Measurements from ENCODE around the gene CRYGA. TPM values are rescaled to one million over a fixed set of nuclear protein-coding genes. Genes with fewer than 3 reads are reported as not detected.

The CRYGA gene, protein sequence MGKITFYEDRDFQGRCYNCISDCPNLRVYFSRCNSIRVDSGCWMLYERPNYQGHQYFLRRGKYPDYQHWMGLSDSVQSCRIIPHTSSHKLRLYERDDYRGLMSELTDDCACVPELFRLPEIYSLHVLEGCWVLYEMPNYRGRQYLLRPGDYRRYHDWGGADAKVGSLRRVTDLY
- total RNA-seq: not detected

DNA sequence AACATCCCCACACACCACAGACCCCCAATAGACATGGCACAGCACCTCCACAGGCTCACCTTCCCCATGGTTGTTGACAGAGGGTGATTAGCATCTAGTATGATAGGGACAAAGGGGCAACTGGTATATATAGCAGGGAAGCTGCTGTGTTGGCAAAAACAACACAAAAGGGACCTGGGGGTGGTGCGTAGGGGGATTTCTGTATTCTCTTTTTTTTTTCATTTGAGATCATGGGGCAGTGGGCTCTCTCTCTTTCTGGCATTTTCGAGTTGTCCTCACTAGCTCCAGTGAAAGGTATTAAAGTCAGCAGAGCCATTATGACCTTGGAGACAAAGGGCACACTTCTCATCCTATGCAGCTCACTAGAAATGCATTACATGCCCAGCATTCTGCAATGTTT, at the start of gene CRYGA:
CRYGA (minus strand) TSS at position 101 of the 400 bp plus-strand sequence; CDS start at position 68, 33 bp downstream.
- Histone ChIP-seq H3K9ac (ENCODE audit: low read depth in 1 of 3, low read length in 3 of 3) (no peak within 1 kb of the TSS), H3K36me3 (ENCODE audit: control insufficient read depth in 3 of 3, insufficient read depth in 3 of 3, low read length in 3 of 3) (no peaks in the 10 kb centered on the region), H3K9me3 (ENCODE audit: control insufficient read depth in 3 of 3, low read length in 3 of 3) (no peaks in the 10 kb centered on the region), H3K27me3 (ENCODE audit: control insufficient read depth in 3 of 3, insufficient read depth in 3 of 3, low read length in 3 of 3) (peaks cover 0 to 9% (median 5%) of the 10 kb centered on the region in 3 donors), H3K4me3 (ENCODE audit: low read length in 3 of 3) (no peak within 1 kb of the TSS), H3K4me1 (ENCODE audit: control insufficient read depth in 3 of 3, insufficient read depth in 3 of 3, low read length in 3 of 3) (no peaks in the 10 kb centered on the region), H3K27ac (ENCODE audit: low read depth, low read length) (no peak within 1 kb of the TSS)

DNA sequence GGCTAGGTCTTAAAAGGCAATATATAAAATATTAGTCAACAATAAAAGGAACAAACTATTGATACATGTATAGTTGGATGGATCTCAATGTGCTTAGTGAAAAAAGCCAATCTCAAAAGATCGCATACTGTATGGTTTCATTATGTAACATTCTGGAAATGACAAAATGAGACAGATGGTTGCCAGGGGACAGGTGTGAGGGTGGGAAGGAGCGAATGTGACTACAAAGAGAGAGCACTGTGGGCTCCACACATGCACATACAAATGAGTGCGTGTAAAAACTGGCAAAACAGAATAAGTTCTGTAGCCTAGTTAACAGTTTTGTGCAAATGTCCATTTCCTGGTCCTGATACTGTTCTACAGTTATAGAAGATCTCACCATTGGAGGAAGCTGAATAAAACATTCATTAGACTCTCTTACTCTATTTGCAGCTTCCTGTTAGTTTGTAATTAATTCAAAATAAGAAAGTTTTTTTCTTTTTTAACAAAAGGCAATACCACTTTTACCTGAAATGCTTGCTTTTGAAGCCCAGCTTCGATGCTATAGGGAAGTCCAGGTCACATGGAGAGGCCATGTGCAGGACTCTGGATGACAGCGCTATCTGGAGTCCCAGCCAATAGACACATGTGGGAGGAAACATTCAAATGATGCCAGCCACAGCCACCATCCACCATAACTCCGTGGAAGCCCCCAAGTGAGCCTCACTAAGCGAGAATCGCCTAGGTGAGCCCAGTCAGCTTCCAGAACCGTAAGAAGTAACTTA, 47.5 kb upstream of the CRYGA start:
- Histone ChIP-seq H3K4me3 (ENCODE audit: low read length in 3 of 3) (no peak overlapping the region), H3K9ac (ENCODE audit: low read depth in 1 of 3, low read length in 3 of 3) (no peak overlapping the region), H3K36me3 (ENCODE audit: control insufficient read depth in 3 of 3, insufficient read depth in 3 of 3, low read length in 3 of 3) (no peaks in the 10 kb centered on the region), H3K27me3 (ENCODE audit: control insufficient read depth in 3 of 3, insufficient read depth in 3 of 3, low read length in 3 of 3) (no peaks in the 10 kb centered on the region), H3K4me1 (ENCODE audit: control insufficient read depth in 3 of 3, insufficient read depth in 3 of 3, low read length in 3 of 3) (no peaks in the 10 kb centered on the region), H3K9me3 (ENCODE audit: control insufficient read depth in 3 of 3, low read length in 3 of 3) (no peaks in the 10 kb centered on the region), H3K27ac (ENCODE audit: low read depth, low read length) (no peak overlapping the region)

DNA sequence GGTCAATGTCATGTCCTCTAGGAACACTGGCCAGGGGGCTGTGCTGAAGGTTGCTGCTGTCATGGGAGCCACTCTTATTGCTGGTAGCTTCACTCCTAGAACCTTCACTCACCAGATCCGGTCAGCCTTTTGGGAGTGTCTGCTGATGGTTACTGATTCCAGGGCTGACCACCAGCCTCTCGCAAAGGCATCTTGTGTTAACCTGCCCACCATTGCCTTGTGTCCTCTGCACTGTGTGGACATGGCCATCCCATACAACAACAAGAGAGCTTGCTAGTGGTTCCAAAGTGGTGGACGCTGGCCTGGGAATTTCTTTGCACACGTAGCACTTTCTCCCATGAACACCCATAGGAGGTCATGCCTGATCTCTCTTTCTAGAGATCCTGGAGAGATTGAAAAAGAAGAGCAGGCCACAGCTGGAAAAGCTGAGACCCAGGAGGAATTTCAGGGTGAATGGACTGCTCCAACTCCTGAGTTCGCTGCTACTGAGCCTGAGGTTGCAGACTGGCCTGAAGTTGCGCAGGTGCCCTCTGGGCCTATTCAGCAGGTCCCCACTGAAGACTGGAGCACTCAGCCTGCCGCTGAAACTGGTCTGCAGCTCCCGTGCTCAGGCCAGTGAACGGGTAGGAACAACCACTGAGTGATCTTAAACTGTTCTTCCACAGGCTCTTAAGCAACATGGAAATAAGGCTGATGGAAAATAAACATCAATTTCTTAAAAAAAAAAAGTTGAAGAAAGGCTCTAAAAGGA, 45.1 kb upstream of the CRYGA start:
- Histone ChIP-seq H3K36me3 (ENCODE audit: control insufficient read depth in 3 of 3, insufficient read depth in 3 of 3, low read length in 3 of 3) (no peaks in the 10 kb centered on the region), H3K4me3 (ENCODE audit: low read length in 3 of 3) (no peak overlapping the region), H3K9me3 (ENCODE audit: control insufficient read depth in 3 of 3, low read length in 3 of 3) (no peaks in the 10 kb centered on the region), H3K9ac (ENCODE audit: low read depth in 1 of 3, low read length in 3 of 3) (no peak overlapping the region), H3K27me3 (ENCODE audit: control insufficient read depth in 3 of 3, insufficient read depth in 3 of 3, low read length in 3 of 3) (no peaks in the 10 kb centered on the region), H3K27ac (ENCODE audit: low read depth, low read length) (no peak overlapping the region), H3K4me1 (ENCODE audit: control insufficient read depth in 3 of 3, insufficient read depth in 3 of 3, low read length in 3 of 3) (no peaks in the 10 kb centered on the region)

DNA sequence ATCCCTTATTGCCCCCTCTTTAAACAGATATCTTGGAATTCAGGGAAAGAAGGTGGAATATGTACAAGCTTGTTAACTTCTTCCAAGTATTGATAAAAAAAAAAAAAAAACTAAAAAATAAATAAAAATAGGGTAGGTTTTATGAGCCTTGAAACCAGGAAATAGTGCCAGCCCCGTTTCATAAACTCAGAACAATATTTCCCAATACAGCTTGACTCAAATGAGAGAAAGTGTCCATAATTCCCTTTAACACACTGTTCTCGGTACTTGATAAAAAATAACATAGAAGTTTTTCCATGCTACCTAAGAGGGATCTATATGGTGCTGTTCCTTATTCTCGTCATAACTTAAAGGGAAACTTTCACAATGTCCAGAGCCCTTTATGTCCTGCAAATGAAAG, 44.4 kb upstream of the CRYGA start:
- Histone ChIP-seq H3K27me3 (ENCODE audit: control insufficient read depth in 3 of 3, insufficient read depth in 3 of 3, low read length in 3 of 3) (no peaks in the 10 kb centered on the region), H3K36me3 (ENCODE audit: control insufficient read depth in 3 of 3, insufficient read depth in 3 of 3, low read length in 3 of 3) (no peaks in the 10 kb centered on the region), H3K9ac (ENCODE audit: low read depth in 1 of 3, low read length in 3 of 3) (no peak overlapping the region), H3K27ac (ENCODE audit: low read depth, low read length) (no peak overlapping the region), H3K4me1 (ENCODE audit: control insufficient read depth in 3 of 3, insufficient read depth in 3 of 3, low read length in 3 of 3) (no peaks in the 10 kb centered on the region), H3K9me3 (ENCODE audit: control insufficient read depth in 3 of 3, low read length in 3 of 3) (no peaks in the 10 kb centered on the region), H3K4me3 (ENCODE audit: low read length in 3 of 3) (no peak overlapping the region)

DNA sequence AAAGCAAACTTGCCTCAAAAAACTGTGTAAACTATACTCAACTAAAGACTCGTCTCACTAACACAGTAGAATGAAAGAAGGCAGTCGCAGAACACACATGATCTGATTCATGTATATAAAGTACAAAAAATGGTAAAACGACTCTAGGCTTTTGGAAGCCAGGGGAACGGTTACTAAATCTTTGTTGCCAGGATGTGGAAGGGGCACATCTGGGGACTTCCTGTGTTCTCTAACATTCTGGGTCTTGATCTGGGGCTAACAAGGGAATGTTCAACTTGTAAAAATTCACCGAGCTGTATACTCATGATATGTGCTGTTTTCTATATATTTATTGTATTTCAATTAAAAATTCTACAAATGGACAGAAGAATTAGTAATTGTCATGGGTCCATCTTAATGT, 40.8 kb upstream of the CRYGA start:
- Histone ChIP-seq H3K27me3 (ENCODE audit: control insufficient read depth in 3 of 3, insufficient read depth in 3 of 3, low read length in 3 of 3) (no peaks in the 10 kb centered on the region), H3K4me3 (ENCODE audit: low read length in 3 of 3) (no peak overlapping the region), H3K36me3 (ENCODE audit: control insufficient read depth in 3 of 3, insufficient read depth in 3 of 3, low read length in 3 of 3) (no peaks in the 10 kb centered on the region), H3K9ac (ENCODE audit: low read depth in 1 of 3, low read length in 3 of 3) (no peak overlapping the region), H3K9me3 (ENCODE audit: control insufficient read depth in 3 of 3, low read length in 3 of 3) (no peaks in the 10 kb centered on the region), H3K27ac (ENCODE audit: low read depth, low read length) (no peak overlapping the region), H3K4me1 (ENCODE audit: control insufficient read depth in 3 of 3, insufficient read depth in 3 of 3, low read length in 3 of 3) (no peaks in the 10 kb centered on the region)

DNA sequence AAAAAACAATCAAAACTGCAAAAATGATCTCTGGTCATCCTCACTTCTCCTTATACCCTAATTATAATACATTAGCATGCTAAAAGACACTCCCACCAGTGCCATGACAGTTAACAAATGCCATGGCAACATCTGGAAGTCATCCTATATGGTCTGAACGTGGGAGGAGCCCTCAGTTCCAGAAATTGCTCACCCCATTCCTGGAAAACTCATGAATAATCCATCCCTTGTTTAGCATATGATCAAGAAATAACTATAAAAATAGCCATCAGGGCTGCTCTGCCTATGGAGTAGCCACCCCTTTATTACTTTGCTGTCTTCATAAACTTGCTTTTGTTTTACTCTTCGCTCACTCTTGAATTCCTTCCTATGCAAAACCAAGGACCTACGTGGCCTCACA, 32.1 kb upstream of the CRYGA start:
- H3K27me3 ChIP-seq (ENCODE audit: control insufficient read depth in 3 of 3, insufficient read depth in 3 of 3, low read length in 3 of 3): no peaks in the 10 kb centered on the region
- no peak overlapping the region for H3K4me3 ChIP-seq (ENCODE audit: low read length in 3 of 3)
- no peak overlapping the region for H3K27ac ChIP-seq (ENCODE audit: low read depth, low read length)
- H3K4me1 ChIP-seq (ENCODE audit: control insufficient read depth in 3 of 3, insufficient read depth in 3 of 3, low read length in 3 of 3): no peaks in the 10 kb centered on the region
- H3K36me3 ChIP-seq (ENCODE audit: control insufficient read depth in 3 of 3, insufficient read depth in 3 of 3, low read length in 3 of 3): no peaks in the 10 kb centered on the region
- no peak overlapping the region for H3K9ac ChIP-seq (ENCODE audit: low read depth in 1 of 3, low read length in 3 of 3)
- H3K9me3 ChIP-seq (ENCODE audit: control insufficient read depth in 3 of 3, low read length in 3 of 3): no peaks in the 10 kb centered on the region

DNA sequence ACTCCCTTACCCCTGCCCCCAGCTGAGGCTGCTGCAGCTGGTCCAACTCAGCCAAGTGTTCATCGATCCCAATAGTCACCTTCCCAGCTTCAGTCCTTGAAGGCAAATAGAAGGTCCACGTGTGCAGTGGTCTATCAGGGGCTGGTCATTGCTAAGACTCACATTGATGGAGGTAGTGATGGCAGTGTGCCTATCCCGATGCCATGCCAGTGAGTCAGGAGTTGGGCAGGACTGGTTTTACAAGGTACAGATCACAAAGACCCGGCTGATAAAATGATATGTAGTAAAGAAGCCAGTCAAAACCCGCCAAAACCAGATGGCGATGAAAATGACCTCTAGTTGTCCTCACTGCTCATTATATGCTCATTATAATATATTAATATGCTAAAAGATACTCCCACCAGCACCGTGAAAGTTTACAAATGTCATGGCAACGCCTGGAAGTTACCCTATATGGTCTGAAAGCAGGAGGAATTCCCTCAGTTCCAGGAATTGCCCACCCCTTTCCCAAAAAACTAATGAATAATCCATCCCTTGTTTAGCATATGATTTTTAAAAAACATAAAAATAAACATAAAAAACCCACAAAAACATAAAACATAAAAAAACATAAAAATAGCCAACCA, 29.3 kb upstream of the CRYGA start:
- H3K4me3 ChIP-seq (ENCODE audit: low read length in 3 of 3): no peak overlapping the region

DNA sequence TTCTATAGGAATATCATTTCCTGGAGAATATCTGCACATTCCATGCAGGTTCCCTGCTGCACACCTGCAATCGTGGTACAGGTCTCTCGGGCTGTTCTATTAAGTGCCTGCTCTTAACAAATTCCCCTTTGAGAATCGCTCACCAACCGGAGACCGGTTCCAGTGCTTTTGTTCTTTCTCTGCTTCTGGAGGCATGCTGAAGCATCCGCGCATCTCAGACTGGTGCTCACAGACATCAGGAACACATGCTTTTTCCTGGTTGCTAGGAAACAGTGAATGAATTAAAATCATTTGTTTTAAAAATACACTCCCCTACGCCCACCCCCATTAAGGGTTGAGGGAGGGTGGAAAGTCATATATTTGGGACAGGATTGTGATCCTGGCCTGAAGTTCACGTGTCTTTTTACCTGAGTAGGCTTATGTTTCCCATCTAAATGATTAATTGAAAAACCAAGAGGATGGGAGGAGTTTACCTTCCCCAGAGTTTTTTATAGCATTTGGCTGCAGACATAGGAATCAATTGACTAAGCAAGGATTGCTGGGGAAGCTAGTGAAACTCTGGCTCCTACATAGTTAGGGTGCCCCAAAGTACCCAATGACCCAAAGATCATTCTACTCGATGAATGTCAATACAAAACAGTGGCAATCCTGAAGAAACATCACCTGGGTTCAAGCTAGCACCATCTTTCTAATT, 26.6 kb upstream of the CRYGA start, which contains the start of gene C2orf80:
C2orf80 (minus strand) TSS at position 221 of the 694 bp plus-strand sequence. CDS start 3,044 bp downstream, outside the sequence.
- Histone ChIP-seq H3K36me3 (ENCODE audit: control insufficient read depth in 3 of 3, insufficient read depth in 3 of 3, low read length in 3 of 3) (no peaks in the 10 kb centered on the region), H3K27ac (ENCODE audit: low read depth, low read length) (no peak within 1 kb of the TSS), H3K9me3 (ENCODE audit: control insufficient read depth in 3 of 3, low read length in 3 of 3) (no peaks in the 10 kb centered on the region), H3K4me3 (ENCODE audit: low read length in 3 of 3) (no peak within 1 kb of the TSS), H3K9ac (ENCODE audit: low read depth in 1 of 3, low read length in 3 of 3) (no peak within 1 kb of the TSS), H3K4me1 (ENCODE audit: control insufficient read depth in 3 of 3, insufficient read depth in 3 of 3, low read length in 3 of 3) (no peaks in the 10 kb centered on the region), H3K27me3 (ENCODE audit: control insufficient read depth in 3 of 3, insufficient read depth in 3 of 3, low read length in 3 of 3) (peaks cover 0 to 3% (median 2%) of the 10 kb centered on the region in 3 donors)

More for the DNA sequence above, 29.3 kb upstream of the CRYGA start:
- Histone ChIP-seq H3K9me3 (ENCODE audit: control insufficient read depth in 3 of 3, low read length in 3 of 3) (no peaks in the 10 kb centered on the region), H3K9ac (ENCODE audit: low read depth in 1 of 3, low read length in 3 of 3) (no peak overlapping the region), H3K27ac (ENCODE audit: low read depth, low read length) (no peak overlapping the region), H3K36me3 (ENCODE audit: control insufficient read depth in 3 of 3, insufficient read depth in 3 of 3, low read length in 3 of 3) (no peaks in the 10 kb centered on the region), H3K27me3 (ENCODE audit: control insufficient read depth in 3 of 3, insufficient read depth in 3 of 3, low read length in 3 of 3) (peaks cover 0 to 2% (median 0%) of the 10 kb centered on the region in 3 donors), H3K4me1 (ENCODE audit: control insufficient read depth in 3 of 3, insufficient read depth in 3 of 3, low read length in 3 of 3) (no peaks in the 10 kb centered on the region)

DNA sequence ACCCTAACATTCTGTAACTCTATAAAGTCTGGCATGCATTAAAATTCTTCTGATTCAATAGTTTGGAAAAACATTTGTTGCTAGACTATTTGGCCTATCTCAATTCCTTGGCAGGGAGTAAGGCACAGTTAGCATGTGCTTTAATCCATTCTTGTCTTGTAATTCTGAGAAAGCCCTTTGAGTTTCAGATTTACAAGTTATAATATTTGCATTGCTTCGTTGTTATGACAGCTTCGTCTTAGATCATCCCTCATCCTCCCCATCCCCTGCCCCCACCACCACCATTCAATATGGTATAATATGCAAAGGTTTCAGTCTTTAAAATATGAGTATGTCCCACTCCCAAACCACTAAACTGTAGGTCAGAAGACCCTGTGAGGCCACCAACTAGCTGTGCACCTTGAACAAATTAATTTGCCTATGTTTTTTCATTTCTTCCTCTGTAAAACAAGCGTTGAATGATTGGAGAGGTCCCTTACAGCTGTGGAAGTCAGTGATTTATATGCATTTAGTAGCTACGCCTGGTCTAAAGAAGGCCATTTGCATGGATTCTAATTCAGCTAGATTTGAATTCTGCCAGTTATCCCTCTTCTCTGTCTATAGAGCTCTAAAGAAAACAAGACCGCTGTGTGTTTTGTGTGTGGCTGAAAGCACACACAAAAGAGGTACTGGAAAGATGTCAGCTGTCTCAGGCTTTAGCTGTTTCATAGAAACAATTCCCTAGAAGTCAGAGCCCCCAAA, 25.9 kb upstream of the CRYGA start:
- no peak overlapping the region for H3K27ac ChIP-seq (ENCODE audit: low read depth, low read length)
- no peaks in the 10 kb centered on the region for H3K4me1 ChIP-seq (ENCODE audit: control insufficient read depth in 3 of 3, insufficient read depth in 3 of 3, low read length in 3 of 3)
- no peak overlapping the region for H3K9ac ChIP-seq (ENCODE audit: low read depth in 1 of 3, low read length in 3 of 3)
- peaks cover 0 to 6% (median 2%) of the 10 kb centered on the region in 3 donors for H3K27me3 ChIP-seq (ENCODE audit: control insufficient read depth in 3 of 3, insufficient read depth in 3 of 3, low read length in 3 of 3)
- H3K4me3 ChIP-seq (ENCODE audit: low read length in 3 of 3): no peak overlapping the region
- H3K36me3 ChIP-seq (ENCODE audit: control insufficient read depth in 3 of 3, insufficient read depth in 3 of 3, low read length in 3 of 3): no peaks in the 10 kb centered on the region
- H3K9me3 ChIP-seq (ENCODE audit: control insufficient read depth in 3 of 3, low read length in 3 of 3): no peaks in the 10 kb centered on the region

Data from skeletal muscle tissue (tissue), 4 donors.